CD4-positive, alpha-beta T cell (primary cell): ENCODE measurements around the gene SLC30A1. TPM values are rescaled to one million over a fixed set of nuclear protein-coding genes. Genes with fewer than 3 reads are reported as not detected.
A peak's percentile ranks its signal among the peaks of the same experiment; 100 is the strongest.

Experiments used
- ATAC-seq: fragments of 200-7000 bp; cut with Tn5 transposase; one replicate; pipeline ENCODE4 v1.10.0; 2022; ENCODE audit warnings: mild to moderate bottlenecking; ENCODE audit not compliant: poor library complexity
- CTCF ChIA-PET: fragments of 350-600 bp; sonication (Branson Sonifier 250); formaldehyde crosslinking; loops from one replicate; lab custom pipeline; 2021; ENCODE audit warnings: antibody characterized with exemption, inconsistent platforms; lab: Charles Lee
- POLR2A ChIA-PET: fragments of 350-600 bp; sonication (Branson Sonifier 250); formaldehyde crosslinking; loops from one replicate; lab custom pipeline; 2021; ENCODE audit warnings: antibody characterized with exemption, inconsistent platforms; lab: Charles Lee
- DNase-seq, 14 experiments: peaks; one replicate each; pipeline ENCODE4 v3.0.0-alpha.2; 2013 to 2020; ENCODE audit warnings: mixed read lengths in 2 of 14
- H3K27ac ChIP-seq, 2 donors: one replicate each; pipeline versions ENCODE4 v1.5.1 to v1.7.0; 2013; ENCODE audit warnings: low read length in 2 of 2, low read depth in 1 of 2, mild to moderate bottlenecking in 1 of 2
- H3K27me3 ChIP-seq, 2 experiments: 1 replicate in 1 of 2; 2 replicates in 1 of 2; pipeline versions ENCODE4 v1.6.1 to v1.7.0; 2013; ENCODE audit warnings: low read length in 2 of 2, control low read depth in 1 of 2, mild to moderate bottlenecking in 1 of 2, moderate library complexity in 1 of 2; ENCODE audit not compliant: insufficient read depth in 2 of 2, control insufficient read depth in 1 of 2
- H3K36me3 ChIP-seq: one replicate; pipeline ENCODE4 v1.6.1; 2013; ENCODE audit warnings: low read length, control low read depth; ENCODE audit not compliant: insufficient read depth
- H3K4me1 ChIP-seq: one replicate; pipeline ENCODE4 v1.6.1; 2013; ENCODE audit warnings: low read length, control low read depth; ENCODE audit not compliant: insufficient read depth
- H3K4me3 ChIP-seq: one replicate; pipeline ENCODE4 v1.5.1; 2013; ENCODE audit warnings: mild to moderate bottlenecking, low read length, moderate library complexity
- H3K9me3 ChIP-seq, 2 experiments: 1 replicate in 1 of 2; 2 replicates in 1 of 2; pipeline versions ENCODE4 v1.6.1 to v1.7.0; 2013; ENCODE audit warnings: low read length in 2 of 2, mild to moderate bottlenecking in 2 of 2, control low read depth in 1 of 2, moderate library complexity in 1 of 2; ENCODE audit not compliant: control insufficient read depth in 1 of 2, insufficient read depth in 1 of 2
- H3K27ac Mint-ChIP-seq: one replicate; pipeline ENCODE4 v1.8.0; 2020; ENCODE audit warnings: mixed read lengths
- H3K27me3 Mint-ChIP-seq: one replicate; pipeline ENCODE4 v1.8.0; 2021; ENCODE audit warnings: mixed read lengths
- H3K36me3 Mint-ChIP-seq: one replicate; pipeline ENCODE4 v1.8.0; 2021; ENCODE audit warnings: low read depth, mixed read lengths
- H3K4me1 Mint-ChIP-seq: one replicate; pipeline ENCODE4 v1.8.0; 2021; ENCODE audit warnings: low read depth, mixed read lengths
- H3K4me3 Mint-ChIP-seq: one replicate; pipeline ENCODE4 v1.8.0; 2020; ENCODE audit warnings: mild to moderate bottlenecking, mixed read lengths
- H3K9me3 Mint-ChIP-seq: one replicate; pipeline ENCODE4 v1.8.0; 2020; ENCODE audit warnings: mixed read lengths
- CTCF ChIP-seq: fragments of 200-600 bp; IDR thresholded peaks from one replicate; pipeline ENCODE4 v1.8.0; 2022; ENCODE audit warnings: antibody characterized with exemption, mild to moderate bottlenecking
- intact Hi-C, 2 experiments: fragments of 100-400 bp; cut with DNase I in 1 of 2; cut with micrococcal nuclease in 1 of 2; formaldehyde crosslinking; loops; one replicate each; pipeline versions ENCODE4 v1.15.1 to v1.9.0; 2023 to 2025; cut with DNase I, micrococcal nuclease
- total RNA-seq, 174 experiments: library from RNA in 2 of 174; stranded (reverse) in 2 of 174; gene quantifications; one replicate each; pipeline ENCODE4 v1.2.3 and lab custom pipeline; 2021 to 2026

Gene SLC30A1
- total RNA-seq, 2 experiments from 2014 or later: 6.0 TPM

DNA sequence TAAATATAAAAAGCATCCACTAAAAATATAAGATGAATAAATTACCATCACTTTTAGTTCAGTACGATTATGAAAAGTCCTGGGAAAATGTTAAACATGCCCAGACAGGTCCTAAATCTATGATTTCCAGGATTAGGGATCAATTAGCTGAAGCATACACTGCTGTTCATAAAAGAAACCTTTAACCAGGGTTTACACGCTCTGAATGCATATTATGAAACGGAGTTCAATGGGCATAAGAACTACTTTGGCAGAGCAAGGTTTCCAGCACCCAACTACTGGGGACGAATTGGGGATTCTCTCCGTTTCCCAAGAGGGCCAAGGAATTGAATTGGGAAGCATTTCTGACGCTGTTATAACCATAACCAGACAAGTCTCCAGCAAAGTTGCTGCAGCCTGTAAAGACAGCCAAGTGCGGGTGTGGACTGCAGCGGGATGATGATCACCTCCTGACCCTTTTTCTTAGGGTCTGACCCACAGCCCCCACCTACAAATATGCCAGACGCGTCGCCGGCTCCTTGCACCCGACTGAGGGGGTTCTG is 1.6 kb downstream of the SLC30A1 start:
- POLR2A ChIA-PET: no interaction called here
- no peak for TF ChIP-seq CTCF
- Histone ChIP-seq H3K9me3 (no peaks in the 10 kb centered on the region), H3K4me1 (peaks cover 19% of the 10 kb centered on the region), H3K36me3 (peaks cover 9% of the 10 kb centered on the region), H3K4me3 (peak overlapping the region; percentile 96), H3K27me3 (no peaks in the 10 kb centered on the region), H3K27ac (no peak overlapping the region)
- Mint-ChIP-seq H3K36me3 (peaks cover 25% of the 10 kb centered on the region), H3K27me3 (no peaks in the 10 kb centered on the region), H3K27ac (peak overlapping the region; percentile 90), H3K4me3 (peak overlapping the region; percentile 96), H3K9me3 (no peaks in the 10 kb centered on the region), H3K4me1 (peaks cover 53% of the 10 kb centered on the region)
- CTCF ChIA-PET: interaction anchor here (1.0 kb wide), 1 partner anchor 79 kb away, joined by 3 read pairs; no protein-coding TSS in a partner anchor
- intact Hi-C loops: loop anchor here (1.0 to 10.0 kb wide), 8 partner anchors 47 to 1440 kb away; partner anchors contain the start of genes ANGEL2 (in 1 of the 2), LPGAT1 (in 1 of the 2), RCOR3 (in 1 of the 2) and TRAF5 (in 1 of the 2)
- no peak for DNase-seq
- ATAC-seq: no peak

DNA sequence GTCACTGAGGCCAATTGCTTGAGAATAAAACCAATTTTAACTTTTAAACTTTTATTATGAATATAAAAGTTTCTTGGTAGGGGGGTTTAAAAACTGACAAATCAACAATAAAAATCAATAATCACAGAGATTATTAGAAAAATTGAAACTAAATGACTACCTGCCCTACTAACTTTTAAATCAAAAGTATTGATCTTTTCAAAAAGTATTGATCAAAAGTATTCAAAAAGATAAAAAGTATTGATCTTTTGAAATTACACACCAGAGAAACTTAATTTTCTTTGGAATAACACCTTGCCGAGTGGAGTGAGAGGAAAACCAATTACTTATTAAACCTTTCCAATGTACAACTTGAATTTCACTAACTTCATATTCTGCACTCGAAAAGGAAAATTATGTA is 2.2 kb downstream of the SLC30A1 start:
- POLR2A ChIA-PET: no interaction called here
- no peaks in the 10 kb centered on the region for H3K9me3 Mint-ChIP-seq
- Histone ChIP-seq H3K4me3 (peak overlapping the region; percentile 96), H3K27me3 (no peaks in the 10 kb centered on the region), H3K36me3 (peaks cover 9% of the 10 kb centered on the region), H3K9me3 (no peaks in the 10 kb centered on the region), H3K27ac (no peak overlapping the region), H3K4me1 (peaks cover 16% of the 10 kb centered on the region)
- intact Hi-C loops: loop anchor here (1.0 to 10.0 kb wide), 8 partner anchors 48 to 1441 kb away; partner anchors contain the start of genes ANGEL2 (in 1 of the 2), LPGAT1 (in 1 of the 2), RCOR3 (in 1 of the 2) and TRAF5 (in 1 of the 2)
- peak overlapping the region; percentile 96 for H3K4me3 Mint-ChIP-seq
- peaks cover 25% of the 10 kb centered on the region for H3K36me3 Mint-ChIP-seq
- CTCF ChIA-PET: no interaction called here
- H3K4me1 Mint-ChIP-seq: peaks cover 48% of the 10 kb centered on the region
- DNase-seq: no peak
- H3K27me3 Mint-ChIP-seq: no peaks in the 10 kb centered on the region
- no peak overlapping the region for H3K27ac Mint-ChIP-seq
- no peak for ATAC-seq
- TF ChIP-seq CTCF: no peak

DNA sequence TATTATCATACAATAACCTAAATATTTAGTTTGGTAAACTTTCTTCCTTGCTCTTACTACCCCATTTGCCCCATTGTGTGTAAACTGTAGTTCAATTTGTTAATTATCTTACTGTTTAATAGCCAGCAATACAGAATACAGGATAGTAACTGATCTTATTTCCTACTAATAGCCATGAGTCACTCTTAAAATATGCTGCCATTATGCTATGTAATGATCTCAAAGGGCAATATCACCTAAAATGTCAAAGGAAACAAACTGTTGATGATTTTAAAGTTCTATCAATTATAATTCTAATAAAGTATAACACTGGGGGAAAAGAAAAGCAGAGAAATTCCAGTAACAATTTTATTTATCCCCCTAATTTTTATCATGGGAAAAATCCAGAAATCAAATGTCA is 4.3 kb downstream of the SLC30A1 start:
- Mint-ChIP-seq H3K36me3 (peaks cover 25% of the 10 kb centered on the region), H3K9me3 (no peaks in the 10 kb centered on the region), H3K27me3 (no peaks in the 10 kb centered on the region), H3K4me3 (no peak overlapping the region), H3K27ac (no peak overlapping the region), H3K4me1 (peaks cover 37% of the 10 kb centered on the region)
- DNase-seq (no peak), ATAC-seq (no peak)
- peaks cover 12% of the 10 kb centered on the region for H3K4me1 ChIP-seq
- intact Hi-C loops: loop anchor here (5.0 to 10.0 kb wide), 6 partner anchors 57 to 1443 kb away; partner anchors contain the start of genes ANGEL2 (in 1 of the 2), LPGAT1 (in 1 of the 2), RCOR3 (in 1 of the 2) and TRAF5 (in 1 of the 2)
- no peaks in the 10 kb centered on the region for H3K9me3 ChIP-seq
- POLR2A ChIA-PET: no interaction called here
- H3K27ac ChIP-seq: no peak overlapping the region
- no peaks in the 10 kb centered on the region for H3K27me3 ChIP-seq
- no peak for TF ChIP-seq CTCF
- peaks cover 9% of the 10 kb centered on the region for H3K36me3 ChIP-seq
- no peak overlapping the region for H3K4me3 ChIP-seq
- CTCF ChIA-PET: no interaction called here
